OCI-LY7 (cell line): ENCODE data around the gene ZNF780B. TPM values are rescaled to one million over a fixed set of nuclear protein-coding genes. Genes with fewer than 3 reads are reported as not detected.

Experiments
- BruUV-seq: library from RNA; stranded (reverse); fragments of 400-500 nt; replicated peaks from 2 replicates; lab custom pipeline; 2021; lab: Mats Ljungman, UMichigan
- CTCF ChIA-PET: fragments of 300-600 bp; sonication (Branson Sonifier 250); formaldehyde crosslinking; loops from one replicate; lab custom pipeline; 2022; ENCODE audit warnings: antibody characterized with exemption; ENCODE audit not compliant: unreplicated experiment; lab: Charles Lee
- POLR2A ChIA-PET: fragments of 300-600 bp; sonication (Branson Sonifier 250); formaldehyde crosslinking; loops from one replicate; lab custom pipeline; 2022; ENCODE audit warnings: antibody characterized with exemption; lab: Charles Lee
- DNase-seq: peaks from one replicate; pipeline ENCODE4 v3.0.0-alpha.2; 2015; ENCODE audit warnings: low spot score
- H2AFZ ChIP-seq: fragments of 200-600 bp; sonication (generic), shearing (Covaris generic); 2 replicates; pipeline ENCODE4 v1.6.1; 2014; ENCODE audit warnings: mild to moderate bottlenecking, antibody characterized with exemption, low read length, moderate library complexity
- H3K27ac ChIP-seq: fragments of 200-600 bp; sonication (generic); 2 replicates; pipeline ENCODE4 v1.5.1; 2014; ENCODE audit warnings: mixed run types, low read depth, mild to moderate bottlenecking, moderate library complexity, low read length, inconsistent platforms; ENCODE audit not compliant: poor library complexity, severe bottlenecking
- H3K36me3 ChIP-seq: fragments of 200-600 bp; sonication (generic); 2 replicates; pipeline ENCODE4 v1.6.1; 2014; ENCODE audit warnings: mild to moderate bottlenecking, antibody characterized with exemption, low read length, moderate library complexity, mixed read lengths; ENCODE audit not compliant: insufficient read depth
- H3K4me1 ChIP-seq: fragments of 200-600 bp; sonication (generic); 2 replicates; pipeline ENCODE4 v1.5.1; 2014; ENCODE audit warnings: mild to moderate bottlenecking, low read length; ENCODE audit not compliant: insufficient read depth, poor library complexity, severe bottlenecking
- H3K4me2 ChIP-seq: fragments of 200-600 bp; sonication (generic); 2 replicates; pipeline ENCODE4 v1.6.1; 2014; ENCODE audit warnings: mild to moderate bottlenecking, low read length
- H3K4me3 ChIP-seq: fragments of 200-600 bp; sonication (generic); 2 replicates; pipeline ENCODE4 v1.5.1; 2014; ENCODE audit warnings: mild to moderate bottlenecking, low read depth, low read length; ENCODE audit not compliant: poor library complexity, severe bottlenecking
- H3K79me2 ChIP-seq: fragments of 200-600 bp; sonication (generic); 2 replicates; pipeline ENCODE4 v1.6.1; 2016; ENCODE audit warnings: low read depth, mild to moderate bottlenecking, low read length, moderate library complexity, mixed read lengths; ENCODE audit not compliant: insufficient read depth
- H3K9me2 ChIP-seq: fragments of 200-600 bp; sonication (generic); 2 replicates; pipeline ENCODE4 v1.6.1; 2016; ENCODE audit warnings: mild to moderate bottlenecking, low read length, mixed read lengths; ENCODE audit not compliant: insufficient read depth
- H3K9me3 ChIP-seq: fragments of 200-600 bp; sonication (generic); 2 replicates; pipeline ENCODE4 v1.6.1; 2014; ENCODE audit warnings: mild to moderate bottlenecking, mixed run types, low read length, mixed read lengths
- H4K20me1 ChIP-seq: fragments of 200-600 bp; sonication (generic); 2 replicates; pipeline ENCODE4 v1.6.1; 2014; ENCODE audit warnings: mild to moderate bottlenecking, antibody characterized with exemption, low read length, moderate library complexity, mixed read lengths; ENCODE audit not compliant: insufficient read depth
- EZH2phosphoT487 ChIP-seq: fragments of 200-600 bp; sonication (generic); IDR thresholded peaks from 2 replicates; pipeline ENCODE4 v1.6.1; 2018; ENCODE audit warnings: low read depth, borderline replicate concordance, mild to moderate bottlenecking, mixed run types, antibody characterized with exemption, low read length, moderate library complexity, mixed read lengths
- intact Hi-C: fragments of 100-400 bp; cut with micrococcal nuclease; formaldehyde crosslinking; loops from one replicate; pipeline ENCODE4 v1.10.0; 2022; ENCODE audit not compliant: unreplicated experiment
- total RNA-seq, 2 experiments: library from RNA; depleted of rRNA in 1 of 2; stranded (reverse); fragments of >200 nt in 1 of 2; shearing (Covaris generic) in 1 of 2; gene quantifications; 2 replicates each; pipeline ENCODE4 v1.2.3, GENCODE V29; 2014 to 2022
- TF ChIP-seq, protein P1 (sequence below): fragments of 200-600 bp; sonication (generic); conservative IDR thresholded peaks from 2 replicates; pipeline ENCODE4 v1.5.1; 2014; ENCODE audit warnings: mild to moderate bottlenecking, antibody characterized with exemption, low read length, moderate library complexity, mixed read lengths

Gene ZNF780B
- total RNA-seq, 2 experiments from 2014 or later = 27.5 to 27.9 TPM

GRCh38 chr19:40023969-40024368, 32.1 kb downstream of the ZNF780B start:
- no peaks in the 10 kb centered on the region for H3K9me2 ChIP-seq
- H3K4me2 ChIP-seq = no peak overlapping the region
- intact Hi-C loops = no loop called here
- no peaks in the 10 kb centered on the region for H3K4me1 ChIP-seq
- BruUV-seq = no TSS peak
- H3K36me3 ChIP-seq = no peaks in the 10 kb centered on the region
- H4K20me1 ChIP-seq = no peaks in the 10 kb centered on the region
- H2AFZ ChIP-seq = no peak overlapping the region
- ChIA-PET POLR2A (no interaction called here), CTCF (no interaction called here)
- H3K79me2 ChIP-seq = no peaks in the 10 kb centered on the region
- peaks cover 28% of the 10 kb centered on the region; the same call in 1 of the 2 replicates for H3K9me3 ChIP-seq
- no peak overlapping the region for H3K4me3 ChIP-seq
- no peak for DNase-seq
- H3K27ac ChIP-seq = no peak overlapping the region
- no peak for TF ChIP-seq EZH2phosphoT487
- TF ChIP-seq, protein P1, sequence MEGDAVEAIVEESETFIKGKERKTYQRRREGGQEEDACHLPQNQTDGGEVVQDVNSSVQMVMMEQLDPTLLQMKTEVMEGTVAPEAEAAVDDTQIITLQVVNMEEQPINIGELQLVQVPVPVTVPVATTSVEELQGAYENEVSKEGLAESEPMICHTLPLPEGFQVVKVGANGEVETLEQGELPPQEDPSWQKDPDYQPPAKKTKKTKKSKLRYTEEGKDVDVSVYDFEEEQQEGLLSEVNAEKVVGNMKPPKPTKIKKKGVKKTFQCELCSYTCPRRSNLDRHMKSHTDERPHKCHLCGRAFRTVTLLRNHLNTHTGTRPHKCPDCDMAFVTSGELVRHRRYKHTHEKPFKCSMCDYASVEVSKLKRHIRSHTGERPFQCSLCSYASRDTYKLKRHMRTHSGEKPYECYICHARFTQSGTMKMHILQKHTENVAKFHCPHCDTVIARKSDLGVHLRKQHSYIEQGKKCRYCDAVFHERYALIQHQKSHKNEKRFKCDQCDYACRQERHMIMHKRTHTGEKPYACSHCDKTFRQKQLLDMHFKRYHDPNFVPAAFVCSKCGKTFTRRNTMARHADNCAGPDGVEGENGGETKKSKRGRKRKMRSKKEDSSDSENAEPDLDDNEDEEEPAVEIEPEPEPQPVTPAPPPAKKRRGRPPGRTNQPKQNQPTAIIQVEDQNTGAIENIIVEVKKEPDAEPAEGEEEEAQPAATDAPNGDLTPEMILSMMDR = no peak

DNA sequence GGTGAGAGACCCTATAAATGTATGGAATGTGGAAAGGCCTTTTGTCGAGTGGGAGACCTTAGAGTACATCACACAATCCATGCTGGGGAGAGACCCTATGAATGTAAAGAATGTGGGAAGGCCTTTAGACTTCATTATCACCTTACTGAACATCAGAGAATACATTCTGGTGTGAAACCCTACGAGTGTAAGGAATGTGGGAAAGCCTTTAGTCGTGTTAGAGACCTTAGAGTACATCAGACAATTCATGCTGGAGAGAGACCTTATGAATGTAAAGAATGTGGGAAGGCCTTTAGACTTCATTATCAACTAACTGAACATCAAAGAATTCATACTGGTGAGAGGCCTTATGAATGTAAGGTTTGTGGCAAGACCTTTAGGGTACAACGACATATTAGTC, 42.0 kb downstream of the ZNF780B start:
- H3K9me3 ChIP-seq = peaks cover 25% of the 10 kb centered on the region
- no peak overlapping the region for H3K4me3 ChIP-seq
- CTCF ChIA-PET = no interaction called here
- H4K20me1 ChIP-seq = no peaks in the 10 kb centered on the region
- TF ChIP-seq, protein P1 = no peak
- H3K4me2 ChIP-seq = no peak overlapping the region
- H3K79me2 ChIP-seq = no peaks in the 10 kb centered on the region
- H3K36me3 ChIP-seq = peaks cover 37% of the 10 kb centered on the region
- BruUV-seq = no TSS peak
- POLR2A ChIA-PET = no interaction called here
- H2AFZ ChIP-seq = no peak overlapping the region
- no peak overlapping the region for H3K27ac ChIP-seq
- no peaks in the 10 kb centered on the region for H3K4me1 ChIP-seq
- no peak for DNase-seq
- intact Hi-C loops = no loop called here
- H3K9me2 ChIP-seq = no peaks in the 10 kb centered on the region

- no peaks in the 10 kb centered on the region for H3K9me2 ChIP-seq
- H3K4me1 ChIP-seq = no peaks in the 10 kb centered on the region
- no peak overlapping the region for H3K4me2 ChIP-seq
- ChIA-PET CTCF (no interaction called here), POLR2A (interaction anchor here (0.7 to 1.4 kb wide), 2 partner anchors 10 to 446 kb away, joined by 4 to 6 read pairs; no protein-coding TSS in a partner anchor)
- DNase-seq = no peak
- H3K4me3 ChIP-seq = no peak overlapping the region
- H3K9me3 ChIP-seq = peaks cover 21% of the 10 kb centered on the region
- TF ChIP-seq, protein P1 = no peak
- TF ChIP-seq EZH2phosphoT487 = no peak
- peaks cover 44% of the 10 kb centered on the region for H3K36me3 ChIP-seq
- no peaks in the 10 kb centered on the region for H3K79me2 ChIP-seq
- intact Hi-C loops = no loop called here
- H2AFZ ChIP-seq = no peak overlapping the region
- H4K20me1 ChIP-seq = no peaks in the 10 kb centered on the region
- no peak overlapping the region for H3K27ac ChIP-seq
- BruUV-seq = no TSS peak
Observed at GRCh38 chr19:40009674-40010073, 46.4 kb downstream of the ZNF780B start.
